GM12801 (cell line): ENCODE results near the gene FBXO3.

Experiments used
- CTCF ChIP-seq: IDR thresholded peaks from one replicate; pipeline ENCODE4 v1.5.1; 2011; ENCODE audit warnings: control low read depth; ENCODE audit not compliant: insufficient read length; ENCODE audit errors: extremely low read depth

FBXO3 gene

GRCh38 chr11:33713151-33713855 lies 61.0 kb downstream of the FBXO3 start:
- TF ChIP-seq CTCF, result no peak

GRCh38 chr11:33712436-33712835 lies 61.9 kb downstream of the FBXO3 start:
- no peak for TF ChIP-seq CTCF

- no peak for TF ChIP-seq CTCF
Measured at GRCh38 chr11:33709466-33709865, 64.9 kb downstream of the FBXO3 start.

DNA sequence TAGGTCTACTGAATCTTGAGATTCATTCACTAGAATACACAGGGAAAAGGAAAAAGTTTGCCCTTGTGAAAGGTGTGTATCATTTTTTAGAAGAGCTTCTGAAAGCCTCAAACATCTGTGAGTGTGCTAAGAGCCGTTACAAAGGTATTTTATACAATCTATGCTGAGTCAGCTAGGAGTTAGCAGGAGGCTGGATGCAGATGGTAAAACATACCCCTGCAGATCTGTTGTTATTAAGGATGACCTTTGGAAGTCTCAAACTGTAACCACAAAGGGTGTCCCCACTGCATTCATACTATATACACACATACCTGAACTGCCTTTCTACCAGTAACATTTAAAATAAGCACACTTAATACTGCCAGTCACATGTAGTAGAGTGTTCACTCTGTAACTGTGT lies 65.3 kb downstream of the FBXO3 start:
- TF ChIP-seq CTCF, result no peak

GRCh38 chr11:33706966-33707365 lies 67.4 kb downstream of the FBXO3 start:
- no peak for TF ChIP-seq CTCF

GRCh38 chr11:33706546-33706945 lies 67.8 kb downstream of the FBXO3 start:
- TF ChIP-seq CTCF, result no peak

- no peak for TF ChIP-seq CTCF
Measured at GRCh38 chr11:33704240-33705002, 69.9 kb downstream of the FBXO3 start.
